NCI-H146 treated with DMSO at 0.1 percent for 48 hours (cell line): Measurements from ENCODE around the gene UST.
A peak's percentile ranks its signal among the peaks of the same experiment; 100 is the strongest.
"Not testable (repeated sequence)": the region's sequence is repeated elsewhere in the genome, so short reads cannot be mapped to it uniquely, and the experiment has no call there.

ENCODE experiments used
- DNase-seq: peaks from one replicate; lab custom pipeline; 2025; ENCODE audit not compliant: unreplicated experiment; lab: John Stamatoyannopoulos, UW

UST gene

GRCh38 chr6:148864941-148865340 is 118.1 kb downstream of the UST start:
- DNase-seq, result peak; percentile 88

DNA sequence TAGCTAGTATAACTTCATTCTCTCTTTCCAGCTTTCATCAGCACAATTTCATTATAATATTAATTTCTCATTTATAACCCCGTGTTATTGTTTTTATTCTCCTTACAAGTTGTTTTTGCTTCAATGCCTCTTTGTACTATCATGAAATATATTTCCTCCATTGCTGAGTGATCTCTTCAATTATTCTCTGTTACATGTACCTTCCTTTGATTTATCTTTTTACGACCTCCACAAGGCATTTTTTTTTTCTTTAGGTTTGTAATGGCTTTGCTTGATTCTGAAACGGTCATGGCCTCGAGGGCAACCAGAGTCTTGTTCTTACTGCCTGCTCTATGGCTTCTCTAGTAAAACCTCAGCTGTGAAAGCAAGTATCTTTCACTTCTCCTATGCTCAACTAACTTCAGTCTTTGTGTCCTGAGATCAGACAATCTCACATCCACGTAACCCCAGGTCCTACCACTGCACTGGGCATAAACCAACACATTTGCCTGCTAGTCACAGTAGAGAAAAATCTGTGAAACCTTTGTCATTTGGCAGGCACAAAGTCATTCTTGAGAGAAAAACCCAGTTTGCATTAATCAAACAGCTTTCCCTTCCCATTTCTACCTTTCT is 119.9 kb downstream of the UST start:
- DNase-seq, result no peak

DNA sequence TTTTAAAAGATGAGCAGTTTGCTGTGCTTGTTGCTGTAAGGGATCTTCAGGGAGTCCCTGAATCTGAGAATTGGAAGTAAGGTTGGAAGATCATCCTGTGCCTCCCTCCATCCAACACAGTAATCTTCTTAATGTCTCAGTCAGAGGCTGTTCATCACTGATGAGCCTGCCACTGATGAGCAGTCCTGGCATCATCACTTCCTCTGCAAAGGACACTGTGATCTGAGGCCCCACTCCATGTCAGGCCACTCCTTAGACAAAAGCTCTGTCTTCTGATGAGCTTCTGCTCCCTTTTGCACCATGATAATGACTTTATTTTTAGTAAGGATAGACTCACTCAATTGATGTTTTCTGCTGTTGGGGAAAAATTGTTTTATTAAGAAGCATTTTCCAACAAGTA is 121.0 kb downstream of the UST start:
- DNase-seq, result no peak

GRCh38 chr6:148868314-148868713 is 121.5 kb downstream of the UST start:
- no peak for DNase-seq

- no peak for DNase-seq
Measured at GRCh38 chr6:148868901-148869300, 122.1 kb downstream of the UST start.

DNA sequence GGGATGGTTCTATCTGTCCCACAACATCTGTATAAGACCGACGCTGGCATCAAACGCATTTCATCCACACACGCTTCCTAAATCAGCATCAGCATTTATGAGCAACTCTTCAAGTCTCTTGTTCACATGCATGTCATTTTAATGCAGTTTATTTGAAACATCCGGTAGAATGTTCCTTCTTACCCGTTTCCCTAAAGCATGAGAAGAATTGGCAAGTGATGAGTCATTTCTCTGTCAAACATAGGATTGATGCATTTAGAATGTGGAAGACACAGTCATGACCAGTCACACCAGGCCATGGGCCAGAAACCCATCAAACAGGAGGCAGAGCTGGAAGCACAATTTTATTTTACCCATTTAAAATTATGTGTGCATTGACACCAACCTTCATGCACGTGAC is 122.8 kb downstream of the UST start:
- no peak for DNase-seq

- DNase-seq, result no peak
Measured at GRCh38 chr6:148873154-148873553, 126.3 kb downstream of the UST start.

DNA sequence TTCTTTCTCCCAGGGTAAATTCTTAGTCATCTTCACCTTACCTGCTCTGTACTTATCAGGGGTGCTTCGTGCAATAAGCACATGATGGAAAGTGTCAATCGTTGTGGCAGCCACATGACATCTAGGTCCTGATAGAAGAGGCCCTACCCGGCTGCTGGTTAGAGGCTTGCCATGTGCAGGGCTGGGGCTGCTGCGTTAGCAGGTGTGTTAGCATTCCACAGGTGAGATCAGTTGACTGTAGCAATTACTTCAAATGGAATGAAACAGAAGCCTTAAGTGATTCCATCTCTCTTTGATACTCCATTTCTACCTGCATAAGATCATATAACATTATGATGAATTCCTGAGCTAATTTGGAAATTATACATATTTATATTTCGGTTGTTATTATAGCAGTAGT is 127.0 kb downstream of the UST start:
- DNase-seq, result peak; percentile 57

DNA sequence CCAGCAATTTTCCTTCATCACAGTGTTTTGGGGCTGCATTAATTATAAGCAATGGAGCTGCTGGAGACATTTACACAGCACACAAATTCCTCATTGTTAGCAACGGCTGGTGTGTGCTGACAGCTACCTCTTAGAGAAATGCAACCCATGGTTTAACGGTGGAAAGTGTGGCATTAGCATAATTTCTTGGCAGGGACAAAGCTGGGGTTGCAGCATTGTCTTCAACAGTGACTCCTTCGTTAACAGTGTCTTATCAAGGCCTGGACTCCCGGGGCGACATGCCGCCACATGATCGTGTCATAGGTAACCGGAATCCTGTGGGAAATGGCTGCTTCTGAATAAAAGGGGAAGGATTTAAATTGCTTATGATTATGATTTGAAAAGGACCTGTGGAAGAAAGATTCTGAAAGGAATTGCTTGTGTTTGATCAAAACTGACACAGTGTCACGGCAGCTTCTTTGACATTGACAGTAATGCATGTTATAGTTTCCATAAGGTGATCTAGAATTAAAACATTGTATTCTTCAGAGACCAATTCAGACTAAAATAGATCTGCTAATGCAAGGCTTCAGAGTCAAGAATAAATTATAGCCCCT is 128.0 kb downstream of the UST start:
- peak; percentile 99 for DNase-seq

DNA sequence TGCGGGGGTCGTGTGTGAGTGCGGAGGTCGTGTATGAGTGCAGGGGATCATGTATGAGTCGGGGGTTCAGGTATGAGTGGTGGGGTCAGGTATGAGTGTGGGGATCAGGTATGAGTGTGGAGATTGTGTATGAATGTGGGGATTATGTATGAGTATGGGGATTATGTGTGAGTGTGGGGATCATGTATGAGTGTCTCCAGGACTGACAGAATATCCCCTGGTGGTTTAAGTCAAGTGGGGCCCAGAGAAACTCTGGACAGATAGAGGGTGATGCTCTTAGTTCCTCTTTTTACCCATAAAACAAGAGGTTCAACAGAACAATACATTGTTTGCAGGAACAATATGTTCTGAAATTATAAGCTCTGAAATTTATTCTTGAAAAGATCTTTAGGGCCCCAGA is 131.9 kb downstream of the UST start:
- no peak for DNase-seq

DNA sequence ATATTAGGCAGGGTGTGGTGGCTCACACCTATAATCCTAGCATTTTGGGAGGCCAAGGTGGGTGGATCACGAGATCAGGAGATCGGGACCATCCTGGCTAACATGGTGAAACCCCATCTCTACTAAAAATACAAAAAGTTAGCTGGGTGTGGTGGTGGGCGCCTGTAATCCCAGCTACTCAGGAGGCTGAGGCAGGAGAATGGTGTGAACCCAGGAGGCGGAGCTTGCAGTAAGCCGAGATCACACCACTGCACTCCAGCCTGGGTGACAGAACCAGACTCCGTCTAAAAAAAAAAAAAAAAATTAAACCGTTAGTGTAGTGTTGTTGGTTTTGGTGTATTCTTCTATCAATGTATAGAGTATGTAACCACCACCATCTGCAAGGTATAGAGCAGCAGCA is 133.9 kb downstream of the UST start:
- not testable (repeated sequence) for DNase-seq

DNA sequence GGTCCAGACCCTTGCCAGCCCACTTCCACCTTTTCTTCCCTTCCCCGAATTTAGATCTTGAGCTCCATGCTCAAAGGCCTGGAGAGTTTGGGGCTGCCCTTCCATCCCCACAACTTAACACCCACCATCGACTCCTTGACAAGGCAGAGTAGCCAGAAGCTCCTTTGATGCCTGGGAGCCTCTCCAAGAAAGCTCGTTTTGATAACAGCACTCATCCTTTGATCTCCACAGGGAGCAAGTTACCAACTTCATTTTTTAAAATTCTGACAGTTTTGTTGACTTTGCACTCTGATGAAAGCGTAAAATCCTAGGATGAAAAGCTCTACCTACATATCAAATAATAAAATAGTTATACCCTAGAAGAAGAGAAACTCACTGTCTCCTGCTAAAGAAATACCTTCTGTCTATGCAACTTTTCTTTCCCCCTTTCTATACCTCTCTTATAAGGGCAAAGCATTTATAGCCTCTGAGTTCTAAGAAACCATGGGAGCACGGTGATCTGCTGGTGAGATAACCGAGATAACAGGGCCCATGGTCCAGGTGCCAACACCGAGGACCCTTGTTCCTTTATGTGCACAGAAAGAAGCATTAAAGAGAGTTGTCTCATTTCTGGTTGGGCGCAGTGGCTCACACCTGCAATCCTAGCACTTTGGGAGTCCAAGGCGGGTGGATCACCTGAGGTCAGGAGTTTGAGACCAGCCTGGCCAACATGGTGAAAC is 134.9 kb downstream of the UST start:
- DNase-seq, result no peak

- DNase-seq, result no peak
Measured at GRCh38 chr6:148883270-148883669, 136.4 kb downstream of the UST start.

DNA sequence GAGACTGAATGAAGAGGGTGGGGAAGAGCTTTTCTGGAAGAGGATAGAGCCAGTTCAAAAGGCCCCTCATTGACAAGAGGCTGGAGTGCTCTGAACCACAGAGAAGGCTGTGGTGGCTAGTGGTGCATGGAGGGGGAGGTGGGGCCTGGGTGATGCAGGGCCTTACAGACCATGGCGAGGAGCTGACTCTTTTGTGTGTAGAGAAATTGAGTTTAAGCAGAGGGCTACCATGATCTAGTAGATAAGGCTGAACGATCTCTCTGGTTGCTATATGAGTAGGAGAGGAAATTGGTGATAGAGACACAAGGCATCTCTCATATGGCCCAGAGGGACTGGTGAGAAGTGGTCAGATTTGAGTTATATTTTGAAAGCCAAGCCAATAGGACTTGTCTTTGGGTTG is 137.6 kb downstream of the UST start:
- no peak for DNase-seq

GRCh38 chr6:148885136-148885865 is 138.5 kb downstream of the UST start:
- DNase-seq, result no peak

GRCh38 chr6:148885925-148886845 is 139.4 kb downstream of the UST start:
- peak; percentile 78 for DNase-seq

DNA sequence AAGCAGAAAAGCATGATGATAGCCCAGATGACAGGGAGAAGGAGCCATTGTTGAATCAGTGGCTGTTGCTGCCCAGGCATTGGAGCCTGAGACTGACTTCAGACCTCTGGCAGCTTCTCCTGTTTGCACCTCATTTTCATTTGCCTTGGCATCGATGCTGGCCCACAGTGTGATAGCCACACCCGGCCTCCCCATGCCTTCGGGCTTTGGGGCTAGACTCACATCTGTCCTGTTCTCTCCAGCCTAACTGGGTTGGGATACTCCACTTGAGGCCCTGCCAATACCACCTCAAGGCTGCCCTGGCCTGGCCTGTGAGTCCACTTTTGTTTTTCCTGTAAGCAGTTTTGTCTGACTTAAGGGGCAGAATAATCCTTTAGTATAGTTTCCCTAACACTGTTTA is 140.4 kb downstream of the UST start:
- no peak for DNase-seq

- DNase-seq, result no peak
Measured at GRCh38 chr6:148888856-148889255, 142.0 kb downstream of the UST start.

DNA sequence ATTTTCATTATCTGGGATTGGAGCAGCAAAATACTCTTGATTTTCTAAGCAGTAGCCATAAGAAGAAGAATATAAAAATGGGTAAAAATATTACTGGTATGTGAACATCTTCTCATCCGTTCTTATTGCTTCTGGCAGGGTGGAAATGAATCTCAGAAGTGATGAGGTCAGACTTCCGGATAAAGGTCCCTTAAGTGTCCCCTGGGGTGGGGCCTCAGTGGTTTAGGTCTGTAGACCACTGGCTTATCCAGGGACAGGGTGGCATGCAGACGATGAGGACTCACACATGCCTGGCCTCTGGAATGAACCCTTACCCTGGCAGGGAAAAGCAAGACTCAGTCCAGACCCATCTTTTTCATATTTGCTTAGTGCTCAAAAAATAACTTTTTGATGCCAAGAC is 143.3 kb downstream of the UST start:
- no peak for DNase-seq

- no peak for DNase-seq
Measured at GRCh38 chr6:148890652-148891404, 144.0 kb downstream of the UST start.
